Fibroblast of lung (primary cell): ENCODE measurements around the gene CTDSPL.

Experiments
- EZH2 ChIP-seq: IDR thresholded peaks from 2 replicates; pipeline ENCODE4 v1.5.1; 2012; ENCODE audit warnings: low read length, control low read depth, mild to moderate bottlenecking; ENCODE audit errors: missing control alignments
- TF ChIP-seq, protein P1 (sequence below), 2 donors: IDR thresholded peaks in 1 of 2; conservative IDR thresholded peaks in 1 of 2; 1 replicate in 1 of 2; 2 replicates in 1 of 2; pipeline ENCODE4 v1.5.1; 2011 to 2012; ENCODE audit warnings: low read length in 2 of 2, control low read depth in 1 of 2, inconsistent platforms in 1 of 2, low read depth in 1 of 2, mild to moderate bottlenecking in 1 of 2

DNA sequence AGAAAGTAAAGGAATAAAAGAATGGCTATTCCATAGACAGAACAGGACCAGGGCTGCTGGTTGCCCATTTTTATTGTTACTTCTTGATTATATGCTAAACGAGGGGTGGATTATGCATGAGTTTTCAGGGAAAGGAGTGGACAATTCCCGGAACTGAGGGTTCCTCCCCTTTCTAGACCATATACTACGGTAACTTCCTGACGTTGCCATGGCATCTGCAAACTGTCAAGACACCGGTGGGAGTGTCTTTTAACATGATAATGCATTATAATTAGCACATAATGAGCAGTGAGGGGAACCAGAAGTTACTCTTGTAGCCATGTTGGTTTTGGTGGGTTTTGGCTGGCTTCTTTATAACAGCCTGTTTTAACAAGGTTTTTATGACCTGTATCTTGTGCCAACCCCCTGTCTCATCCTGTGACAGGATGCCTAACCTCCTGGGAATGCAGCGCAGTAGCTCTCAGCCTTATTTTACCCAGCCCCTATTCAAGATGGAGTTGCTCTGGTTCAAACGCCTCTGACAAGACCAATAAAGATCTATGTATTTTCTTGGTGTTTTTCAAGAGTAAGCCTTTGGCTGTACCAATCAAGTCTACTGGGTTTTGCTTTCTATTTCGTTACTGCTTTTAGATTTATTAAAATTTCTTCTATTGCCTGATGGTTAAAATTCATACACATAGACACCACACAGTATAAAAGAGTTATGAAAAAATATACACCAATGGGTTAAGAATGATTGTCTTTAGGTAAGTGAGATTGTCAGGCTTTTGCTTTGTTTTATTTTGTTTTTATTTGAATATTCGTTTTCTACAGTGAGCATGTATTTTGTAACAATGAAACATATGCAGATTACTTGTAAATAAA is 37.4 kb upstream of the CTDSPL start:
- TF ChIP-seq, protein P1, sequence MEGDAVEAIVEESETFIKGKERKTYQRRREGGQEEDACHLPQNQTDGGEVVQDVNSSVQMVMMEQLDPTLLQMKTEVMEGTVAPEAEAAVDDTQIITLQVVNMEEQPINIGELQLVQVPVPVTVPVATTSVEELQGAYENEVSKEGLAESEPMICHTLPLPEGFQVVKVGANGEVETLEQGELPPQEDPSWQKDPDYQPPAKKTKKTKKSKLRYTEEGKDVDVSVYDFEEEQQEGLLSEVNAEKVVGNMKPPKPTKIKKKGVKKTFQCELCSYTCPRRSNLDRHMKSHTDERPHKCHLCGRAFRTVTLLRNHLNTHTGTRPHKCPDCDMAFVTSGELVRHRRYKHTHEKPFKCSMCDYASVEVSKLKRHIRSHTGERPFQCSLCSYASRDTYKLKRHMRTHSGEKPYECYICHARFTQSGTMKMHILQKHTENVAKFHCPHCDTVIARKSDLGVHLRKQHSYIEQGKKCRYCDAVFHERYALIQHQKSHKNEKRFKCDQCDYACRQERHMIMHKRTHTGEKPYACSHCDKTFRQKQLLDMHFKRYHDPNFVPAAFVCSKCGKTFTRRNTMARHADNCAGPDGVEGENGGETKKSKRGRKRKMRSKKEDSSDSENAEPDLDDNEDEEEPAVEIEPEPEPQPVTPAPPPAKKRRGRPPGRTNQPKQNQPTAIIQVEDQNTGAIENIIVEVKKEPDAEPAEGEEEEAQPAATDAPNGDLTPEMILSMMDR (conservative IDR thresholded peaks at IDR 0.05 in 1 of 2, IDR thresholded peaks at IDR 0.05 in 1 of 2; ENCODE audit: low read depth in 1 of 2, low read length in 2 of 2): no peak
- TF ChIP-seq EZH2: no peak
